CD4-positive, alpha-beta T cell (primary cell): ENCODE data around the gene TEX51. TPM values are rescaled to one million over a fixed set of nuclear protein-coding genes. Genes with fewer than 3 reads are reported as not detected.

Experiments
- ATAC-seq: fragments of 200-7000 bp; cut with Tn5 transposase; one replicate; pipeline ENCODE4 v1.10.0; 2022; ENCODE audit warnings: mild to moderate bottlenecking; ENCODE audit not compliant: poor library complexity
- CTCF ChIA-PET: fragments of 350-600 bp; sonication (Branson Sonifier 250); formaldehyde crosslinking; loops from one replicate; lab custom pipeline; 2021; ENCODE audit warnings: antibody characterized with exemption, inconsistent platforms; lab: Charles Lee
- POLR2A ChIA-PET: fragments of 350-600 bp; sonication (Branson Sonifier 250); formaldehyde crosslinking; loops from one replicate; lab custom pipeline; 2021; ENCODE audit warnings: antibody characterized with exemption, inconsistent platforms; lab: Charles Lee
- DNase-seq, 14 experiments: peaks; one replicate each; pipeline ENCODE4 v3.0.0-alpha.2; 2013 to 2020; ENCODE audit warnings: mixed read lengths in 2 of 14
- H3K27ac ChIP-seq, 2 donors: one replicate each; pipeline versions ENCODE4 v1.5.1 to v1.7.0; 2013; ENCODE audit warnings: low read length in 2 of 2, low read depth in 1 of 2, mild to moderate bottlenecking in 1 of 2
- H3K27me3 ChIP-seq, 2 experiments: 1 replicate in 1 of 2; 2 replicates in 1 of 2; pipeline versions ENCODE4 v1.6.1 to v1.7.0; 2013; ENCODE audit warnings: low read length in 2 of 2, control low read depth in 1 of 2, mild to moderate bottlenecking in 1 of 2, moderate library complexity in 1 of 2; ENCODE audit not compliant: insufficient read depth in 2 of 2, control insufficient read depth in 1 of 2
- H3K36me3 ChIP-seq: one replicate; pipeline ENCODE4 v1.6.1; 2013; ENCODE audit warnings: low read length, control low read depth; ENCODE audit not compliant: insufficient read depth
- H3K4me1 ChIP-seq: one replicate; pipeline ENCODE4 v1.6.1; 2013; ENCODE audit warnings: low read length, control low read depth; ENCODE audit not compliant: insufficient read depth
- H3K4me3 ChIP-seq: one replicate; pipeline ENCODE4 v1.5.1; 2013; ENCODE audit warnings: mild to moderate bottlenecking, low read length, moderate library complexity
- H3K9me3 ChIP-seq, 2 experiments: 1 replicate in 1 of 2; 2 replicates in 1 of 2; pipeline versions ENCODE4 v1.6.1 to v1.7.0; 2013; ENCODE audit warnings: low read length in 2 of 2, mild to moderate bottlenecking in 2 of 2, control low read depth in 1 of 2, moderate library complexity in 1 of 2; ENCODE audit not compliant: control insufficient read depth in 1 of 2, insufficient read depth in 1 of 2
- H3K27ac Mint-ChIP-seq: one replicate; pipeline ENCODE4 v1.8.0; 2020; ENCODE audit warnings: mixed read lengths
- H3K27me3 Mint-ChIP-seq: one replicate; pipeline ENCODE4 v1.8.0; 2021; ENCODE audit warnings: mixed read lengths
- H3K36me3 Mint-ChIP-seq: one replicate; pipeline ENCODE4 v1.8.0; 2021; ENCODE audit warnings: low read depth, mixed read lengths
- H3K4me1 Mint-ChIP-seq: one replicate; pipeline ENCODE4 v1.8.0; 2021; ENCODE audit warnings: low read depth, mixed read lengths
- H3K4me3 Mint-ChIP-seq: one replicate; pipeline ENCODE4 v1.8.0; 2020; ENCODE audit warnings: mild to moderate bottlenecking, mixed read lengths
- H3K9me3 Mint-ChIP-seq: one replicate; pipeline ENCODE4 v1.8.0; 2020; ENCODE audit warnings: mixed read lengths
- intact Hi-C, 2 experiments: fragments of 100-400 bp; cut with DNase I in 1 of 2; cut with micrococcal nuclease in 1 of 2; formaldehyde crosslinking; loops; one replicate each; pipeline versions ENCODE4 v1.15.1 to v1.9.0; 2023 to 2025; cut with DNase I, micrococcal nuclease
- total RNA-seq, 174 experiments: library from RNA in 2 of 174; stranded (reverse) in 2 of 174; gene quantifications; one replicate each; pipeline ENCODE4 v1.2.3 and lab custom pipeline; 2021 to 2026
- TF ChIP-seq, protein P1 (sequence below): fragments of 200-600 bp; IDR thresholded peaks from one replicate; pipeline ENCODE4 v1.8.0; 2022; ENCODE audit warnings: antibody characterized with exemption, mild to moderate bottlenecking

Gene TEX51
- total RNA-seq, 2 experiments from 2014 or later = not detected

DNA sequence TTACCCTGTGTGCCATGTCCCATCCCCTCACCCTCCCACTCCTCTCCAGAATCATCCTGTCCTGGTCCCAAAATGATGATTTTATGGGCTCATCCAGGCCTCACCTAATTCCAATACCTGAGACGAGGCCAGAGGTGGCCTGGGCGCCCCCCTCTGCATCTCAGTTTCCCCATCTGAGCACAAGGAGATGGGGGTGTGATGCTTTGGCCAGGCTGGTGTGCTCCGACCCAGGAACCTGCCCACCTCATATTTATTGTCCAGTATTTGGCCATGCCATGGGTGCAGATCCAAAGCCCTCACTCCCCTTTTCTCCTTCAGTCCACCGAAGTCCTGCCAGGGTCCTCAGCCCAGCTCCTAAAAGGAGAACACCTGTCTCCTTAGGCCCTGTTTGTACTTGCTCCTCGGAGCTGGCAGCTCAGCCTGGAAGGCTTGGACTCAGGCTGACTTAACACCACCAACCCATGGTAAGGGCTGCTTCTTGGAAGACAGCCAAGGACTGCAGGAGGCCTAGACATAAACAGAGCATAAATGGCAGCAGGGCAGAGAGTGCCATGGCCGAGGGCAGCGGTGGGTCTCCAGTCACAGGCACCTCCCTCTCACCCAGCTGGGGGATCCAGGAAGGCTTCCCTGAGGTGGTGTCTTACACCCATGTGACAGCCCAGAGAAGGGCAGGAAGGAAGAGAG, 3.6 kb downstream of the TEX51 start:
- ATAC-seq = no peak
- Mint-ChIP-seq H3K4me3 (no peak overlapping the region), H3K9me3 (no peaks in the 10 kb centered on the region), H3K36me3 (no peaks in the 10 kb centered on the region), H3K4me1 (no peaks in the 10 kb centered on the region), H3K27me3 (peaks cover 31% of the 10 kb centered on the region), H3K27ac (no peak overlapping the region)
- TF ChIP-seq, protein P1, sequence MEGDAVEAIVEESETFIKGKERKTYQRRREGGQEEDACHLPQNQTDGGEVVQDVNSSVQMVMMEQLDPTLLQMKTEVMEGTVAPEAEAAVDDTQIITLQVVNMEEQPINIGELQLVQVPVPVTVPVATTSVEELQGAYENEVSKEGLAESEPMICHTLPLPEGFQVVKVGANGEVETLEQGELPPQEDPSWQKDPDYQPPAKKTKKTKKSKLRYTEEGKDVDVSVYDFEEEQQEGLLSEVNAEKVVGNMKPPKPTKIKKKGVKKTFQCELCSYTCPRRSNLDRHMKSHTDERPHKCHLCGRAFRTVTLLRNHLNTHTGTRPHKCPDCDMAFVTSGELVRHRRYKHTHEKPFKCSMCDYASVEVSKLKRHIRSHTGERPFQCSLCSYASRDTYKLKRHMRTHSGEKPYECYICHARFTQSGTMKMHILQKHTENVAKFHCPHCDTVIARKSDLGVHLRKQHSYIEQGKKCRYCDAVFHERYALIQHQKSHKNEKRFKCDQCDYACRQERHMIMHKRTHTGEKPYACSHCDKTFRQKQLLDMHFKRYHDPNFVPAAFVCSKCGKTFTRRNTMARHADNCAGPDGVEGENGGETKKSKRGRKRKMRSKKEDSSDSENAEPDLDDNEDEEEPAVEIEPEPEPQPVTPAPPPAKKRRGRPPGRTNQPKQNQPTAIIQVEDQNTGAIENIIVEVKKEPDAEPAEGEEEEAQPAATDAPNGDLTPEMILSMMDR = no peak
- no peak overlapping the region for H3K27ac ChIP-seq
- no peak overlapping the region for H3K4me3 ChIP-seq
- intact Hi-C loops = no loop called here
- no peaks in the 10 kb centered on the region for H3K36me3 ChIP-seq
- no peaks in the 10 kb centered on the region for H3K4me1 ChIP-seq
- peaks cover 0 to 13% of the 10 kb centered on the region in 2 experiments for H3K9me3 ChIP-seq
- CTCF ChIA-PET = no interaction called here
- peaks cover 0 to 4% of the 10 kb centered on the region in 2 experiments for H3K27me3 ChIP-seq
- POLR2A ChIA-PET = no interaction called here
- no peak for DNase-seq

DNA sequence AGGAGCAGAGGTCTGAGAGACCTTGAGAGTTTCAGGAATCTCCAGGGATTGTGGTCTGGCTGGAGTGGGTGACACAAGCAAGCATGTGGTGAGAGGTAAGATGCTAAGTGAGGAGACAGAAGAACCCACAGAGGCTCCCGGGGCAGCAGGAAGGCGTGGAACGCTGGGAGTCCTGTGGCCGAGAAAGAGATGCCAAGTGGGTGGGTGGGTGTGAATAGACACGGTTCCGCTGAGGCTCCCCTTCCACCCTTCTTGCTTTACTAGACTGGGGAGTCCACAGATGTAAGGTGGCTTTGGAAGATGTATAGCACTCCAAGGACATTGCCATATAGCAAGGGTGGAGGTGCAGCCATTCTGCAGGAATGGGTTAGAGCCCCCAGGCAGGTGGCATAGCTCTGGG, 4.2 kb downstream of the TEX51 start:
- no peaks in the 10 kb centered on the region for H3K4me1 Mint-ChIP-seq
- intact Hi-C loops = no loop called here
- Histone ChIP-seq H3K4me3 (no peak overlapping the region), H3K9me3 (peaks cover 0 to 13% of the 10 kb centered on the region in 2 experiments), H3K36me3 (no peaks in the 10 kb centered on the region), H3K27ac (no peak overlapping the region), H3K27me3 (peaks cover 0 to 4% of the 10 kb centered on the region in 2 experiments), H3K4me1 (no peaks in the 10 kb centered on the region)
- ChIA-PET CTCF (no interaction called here), POLR2A (no interaction called here)
- no peaks in the 10 kb centered on the region for H3K36me3 Mint-ChIP-seq
- no peaks in the 10 kb centered on the region for H3K9me3 Mint-ChIP-seq
- no peak overlapping the region for H3K27ac Mint-ChIP-seq
- ATAC-seq = no peak
- TF ChIP-seq, protein P1 = no peak
- DNase-seq = no peak
- no peak overlapping the region for H3K4me3 Mint-ChIP-seq
- H3K27me3 Mint-ChIP-seq = peaks cover 31% of the 10 kb centered on the region

DNA sequence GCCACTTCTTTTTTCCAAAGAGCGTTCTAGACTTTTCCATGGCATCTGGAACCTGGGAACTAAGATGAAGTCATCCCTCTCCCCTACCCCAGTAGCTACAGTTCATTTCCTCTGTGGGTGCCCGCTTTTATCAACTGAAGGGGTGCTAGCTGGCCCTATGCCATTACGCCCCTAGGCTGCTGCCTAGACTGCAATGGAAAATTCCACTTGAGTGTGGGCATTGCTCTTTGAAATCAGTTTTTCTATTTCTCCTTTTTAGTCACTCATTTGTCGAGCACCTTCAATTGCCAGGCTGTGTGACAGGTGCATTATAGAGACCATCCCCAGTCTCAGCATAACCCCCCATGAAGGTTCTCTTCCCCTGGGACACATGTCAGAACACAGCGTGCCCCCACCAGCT, 7.3 kb downstream of the TEX51 start:
- Mint-ChIP-seq H3K4me1 (no peaks in the 10 kb centered on the region), H3K9me3 (no peaks in the 10 kb centered on the region), H3K27ac (no peak overlapping the region), H3K36me3 (no peaks in the 10 kb centered on the region), H3K4me3 (no peak overlapping the region), H3K27me3 (peaks cover 22% of the 10 kb centered on the region)
- CTCF ChIA-PET = no interaction called here
- Histone ChIP-seq H3K27me3 (peaks cover 0 to 4% of the 10 kb centered on the region in 2 experiments), H3K4me3 (no peak overlapping the region), H3K9me3 (peaks cover 0 to 13% of the 10 kb centered on the region in 2 experiments), H3K4me1 (no peaks in the 10 kb centered on the region), H3K27ac (no peak overlapping the region), H3K36me3 (no peaks in the 10 kb centered on the region)
- POLR2A ChIA-PET = no interaction called here
- ATAC-seq (no peak), DNase-seq (no peak)
- TF ChIP-seq, protein P1 = no peak
- intact Hi-C loops = no loop called here
